GM11168 (cell line): Measurements from ENCODE around the gene MKNK2.
"Not testable (repeated sequence)": the region's sequence is repeated elsewhere in the genome, so short reads cannot be mapped to it uniquely, and the experiment has no call there.

Experiments
- in situ Hi-C: fragments of 300-500 bp; cut with MboI; formaldehyde crosslinking; loops from one replicate; pipeline ENCODE4 v1.12.0; 2022; ENCODE audit warnings: low sequenced_read_pairs; ENCODE audit not compliant: unreplicated experiment

Gene MKNK2

GRCh38 chr19:2034729-2035589 lies 16.1 kb downstream of the MKNK2 start:
- in situ Hi-C loops: no loop called here

DNA sequence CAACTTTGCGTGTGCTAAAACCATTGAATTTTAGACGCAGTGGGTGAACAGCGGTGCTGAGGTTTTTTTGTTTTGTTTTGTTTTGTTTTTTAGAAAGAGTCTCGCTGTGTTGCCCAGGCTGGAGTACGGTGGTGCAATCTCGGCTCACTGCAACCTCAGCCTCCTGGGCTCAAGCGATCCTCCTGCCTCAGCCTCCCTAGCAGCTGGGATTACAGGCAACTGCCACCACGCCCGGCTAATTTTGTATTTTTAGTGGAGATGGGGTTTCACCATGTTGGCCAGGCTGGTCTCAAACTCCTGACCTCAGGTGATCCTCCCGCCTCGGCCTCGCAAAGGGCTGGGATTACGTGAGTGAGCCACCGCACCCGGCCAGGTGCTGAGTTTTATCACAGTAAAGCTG lies 16.8 kb downstream of the MKNK2 start:
- in situ Hi-C loops: not testable (repeated sequence)

DNA sequence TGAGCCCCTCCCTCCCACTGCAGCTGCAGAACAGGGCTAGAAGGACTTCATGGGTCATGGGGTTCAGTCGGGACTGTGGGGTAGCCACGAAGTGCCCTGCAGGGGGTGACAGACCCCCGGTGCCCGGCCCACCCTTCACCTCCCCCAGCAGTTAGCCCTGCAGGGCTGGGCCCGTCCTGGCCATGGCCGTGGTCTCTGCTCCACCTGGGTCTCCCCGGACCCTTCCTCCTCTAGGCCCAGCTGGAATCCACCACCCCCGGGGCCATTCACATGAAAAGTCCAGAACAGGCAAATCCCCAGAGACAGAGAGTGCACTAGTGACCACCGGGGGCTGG lies 17.3 kb downstream of the MKNK2 start:
- in situ Hi-C loops: no loop called here

DNA sequence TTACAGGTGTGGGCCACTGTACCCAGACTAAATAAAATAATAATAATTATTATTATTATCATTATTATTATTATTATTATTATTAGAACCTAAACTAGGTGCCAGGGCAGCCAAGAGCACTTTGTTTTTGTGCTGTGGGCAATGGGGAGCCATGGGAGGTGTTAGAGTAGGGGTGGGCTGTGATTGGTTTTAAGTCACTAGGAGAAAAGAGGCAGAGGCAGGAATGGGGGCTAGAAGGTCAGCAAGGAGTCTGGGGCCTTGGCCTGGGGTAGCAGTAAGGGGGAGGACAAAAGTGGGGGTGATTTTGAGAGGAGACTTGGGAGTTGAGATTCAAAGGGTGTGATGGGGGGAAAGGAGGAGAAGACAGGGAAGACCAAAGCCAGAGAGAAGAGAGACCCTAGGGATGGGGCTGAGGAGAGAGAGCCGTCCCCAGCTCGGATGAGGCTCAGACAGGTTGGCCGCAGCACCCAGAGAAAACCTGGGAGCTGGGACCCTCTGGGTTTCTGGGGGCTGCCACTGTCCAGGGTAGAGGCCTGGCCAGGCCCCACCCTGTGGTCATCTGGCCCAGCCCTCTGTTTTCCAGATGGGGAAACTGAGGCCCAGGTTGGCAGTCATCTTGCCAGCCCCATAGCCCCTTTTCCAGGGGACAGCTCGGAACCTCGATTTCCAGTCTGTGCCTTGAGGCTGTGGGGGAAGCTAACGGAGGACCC lies 17.8 kb downstream of the MKNK2 start:
- in situ Hi-C loops: no loop called here

DNA sequence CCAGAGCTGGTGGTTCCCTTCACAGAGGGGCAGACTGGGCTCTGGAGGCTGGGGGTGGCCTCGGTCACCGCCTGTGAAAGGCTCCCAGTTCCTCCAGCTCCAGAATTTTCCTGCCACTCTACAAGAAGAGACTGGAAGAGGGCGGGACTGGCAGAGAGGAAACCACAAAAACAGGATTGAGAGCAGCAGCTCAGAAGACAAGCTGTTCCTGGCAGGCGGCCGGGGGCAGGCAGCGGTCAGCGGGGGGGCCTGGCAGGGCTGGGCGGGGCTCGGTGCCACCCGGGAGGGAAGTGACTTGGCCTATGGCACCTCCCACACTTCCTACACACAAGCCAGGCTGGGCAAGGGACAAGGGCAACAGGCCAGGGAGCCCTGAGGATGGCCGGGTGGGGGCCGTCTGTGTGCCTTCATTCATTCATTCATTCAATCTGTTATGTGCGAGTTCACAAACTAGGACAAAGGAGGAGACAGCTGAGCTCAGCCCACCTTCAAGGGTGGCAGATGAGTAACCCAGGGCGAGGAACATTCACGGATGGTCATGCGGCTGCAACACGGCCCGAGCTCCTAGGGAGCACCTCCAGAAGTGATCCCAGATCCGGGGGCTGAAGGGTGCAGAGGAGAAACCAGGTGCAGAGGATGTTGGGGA lies 18.6 kb downstream of the MKNK2 start:
- in situ Hi-C loops: no loop called here

DNA sequence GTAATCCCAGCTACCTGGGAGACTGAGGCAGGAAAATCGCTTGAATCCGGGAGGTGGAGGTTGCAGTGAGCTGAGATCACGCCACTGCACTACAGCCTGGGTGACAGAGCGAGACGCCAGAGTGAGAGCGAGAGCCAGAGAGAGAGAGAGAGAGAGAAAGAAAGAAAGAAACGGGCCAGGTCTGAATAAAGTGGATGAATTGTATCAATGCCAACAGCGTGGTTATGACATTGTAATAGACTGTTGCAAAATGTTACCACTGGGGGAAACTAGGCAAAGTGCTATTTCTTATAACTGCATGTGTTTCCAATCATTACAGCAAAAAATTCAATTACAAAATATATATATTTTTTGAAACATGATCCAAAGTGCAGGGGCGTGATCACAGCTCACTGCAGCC lies 23.7 kb downstream of the MKNK2 start:
- in situ Hi-C loops: loop anchor here (5.0 kb wide), 1 partner anchor 55 kb away; no protein-coding TSS in a partner anchor

DNA sequence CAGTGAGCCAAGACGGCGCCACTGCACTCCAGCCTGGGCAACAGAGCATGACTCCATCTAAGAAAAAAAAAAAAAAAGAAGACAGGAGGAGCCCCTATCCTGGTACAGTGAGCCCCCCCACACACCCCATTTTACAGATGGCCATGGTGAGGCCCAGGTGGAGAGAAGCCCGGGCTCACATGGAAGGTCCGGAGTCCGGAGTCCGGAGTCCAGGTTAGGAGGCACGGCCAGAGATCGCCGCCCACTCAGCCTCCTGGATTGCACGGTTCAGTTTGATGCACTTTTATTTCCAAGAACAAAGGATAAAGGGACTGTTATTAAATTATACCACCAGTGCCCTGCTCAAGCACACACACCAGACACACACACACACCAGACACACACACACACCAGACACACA lies 24.3 kb downstream of the MKNK2 start:
- in situ Hi-C loops: loop anchor here (5.0 kb wide), 1 partner anchor 56 kb away; no protein-coding TSS in a partner anchor

DNA sequence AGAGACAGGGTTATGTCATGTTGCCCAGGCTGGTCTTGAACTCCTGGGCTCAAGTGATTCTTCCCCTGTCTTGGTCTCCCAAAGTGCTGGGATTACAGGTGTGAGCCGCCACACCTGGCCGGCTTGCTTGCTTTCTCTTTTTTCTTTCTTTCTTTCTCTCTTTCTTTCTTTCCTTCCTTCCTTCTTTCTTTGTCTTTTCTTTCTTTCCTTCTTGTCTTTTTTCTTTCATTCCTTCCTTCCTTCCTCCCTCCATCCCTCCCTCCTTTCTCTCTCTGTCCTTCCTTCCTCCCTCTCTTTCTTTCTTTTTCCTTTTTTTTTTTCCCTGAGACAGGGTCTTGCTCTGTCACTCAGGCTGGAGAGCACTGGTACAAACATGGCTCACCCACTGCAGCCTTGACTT lies 28.8 kb downstream of the MKNK2 start:
- in situ Hi-C loops: no loop called here

DNA sequence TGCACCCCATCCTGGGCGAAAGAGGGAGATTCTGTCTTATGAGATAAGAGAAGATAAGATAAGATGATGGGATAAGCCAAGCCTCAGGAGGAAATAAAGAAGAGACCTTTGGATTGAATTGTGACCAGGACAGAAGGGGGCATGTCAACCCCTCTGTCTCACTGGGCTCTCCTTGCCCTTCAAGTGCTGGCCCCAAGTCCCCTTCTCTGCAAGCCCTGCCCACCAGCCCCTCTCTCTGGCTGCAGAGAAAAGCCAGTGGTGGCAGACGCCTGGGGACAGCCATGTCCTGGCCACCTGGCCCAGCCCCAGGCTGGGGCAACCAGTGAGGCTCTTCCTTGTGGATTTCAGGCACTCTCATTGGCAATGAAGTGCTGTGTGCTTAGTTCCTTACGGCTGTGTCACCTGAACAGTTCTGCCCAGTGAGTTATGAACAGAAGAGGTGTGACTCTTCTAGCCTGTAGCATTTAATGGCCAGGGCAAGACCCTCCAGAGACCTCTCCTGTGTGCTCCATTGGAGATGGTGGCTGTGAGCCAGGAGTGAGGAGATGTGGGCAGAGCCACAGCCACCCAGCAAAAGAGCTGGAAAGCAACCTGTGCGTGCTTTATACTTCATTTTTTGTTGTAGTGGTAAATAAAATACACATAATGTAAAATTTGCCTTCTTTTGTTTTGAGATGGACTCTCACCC lies 29.4 kb downstream of the MKNK2 start:
- in situ Hi-C loops: no loop called here

- in situ Hi-C loops: no loop called here
These were observed 32.3 kb downstream of the MKNK2 start for GRCh38 chr19:2018752-2019151.

DNA sequence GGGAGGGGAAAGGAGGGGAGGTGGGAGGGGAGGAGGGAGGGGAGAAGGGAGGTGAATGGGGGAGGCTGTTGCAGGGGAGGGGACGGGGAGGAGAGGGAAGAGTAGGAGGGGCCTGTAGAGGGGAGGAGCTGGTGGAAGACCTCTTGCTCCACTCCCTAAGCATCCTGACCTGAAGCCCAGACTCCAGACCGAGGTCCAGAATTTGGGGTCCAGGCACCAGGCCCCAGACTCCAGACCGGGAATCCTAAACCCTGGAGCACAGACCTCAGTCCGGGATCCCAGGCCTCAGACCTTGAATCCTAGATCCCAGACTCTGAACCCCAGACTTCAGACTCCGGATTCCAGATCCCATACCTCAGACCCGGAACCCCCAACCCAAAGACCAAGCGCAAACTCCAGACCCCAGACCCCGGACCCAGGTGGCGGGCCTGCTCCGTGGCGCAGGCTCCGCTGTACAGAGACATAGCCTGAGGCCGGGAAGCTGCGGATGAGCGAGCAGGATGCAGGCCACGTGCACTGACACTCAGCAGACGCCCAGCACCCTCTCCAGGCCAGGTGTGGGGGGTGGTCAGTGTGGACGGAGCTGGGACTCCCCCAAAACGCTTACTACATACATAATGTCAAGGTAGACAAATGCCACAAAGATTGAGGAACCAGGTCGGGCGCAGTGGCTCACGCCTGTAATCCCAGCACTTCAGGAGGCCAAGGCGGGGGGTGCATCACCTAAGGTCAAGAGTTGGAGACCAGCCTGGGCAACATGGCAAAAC lies 34.8 kb downstream of the MKNK2 start:
- in situ Hi-C loops: no loop called here

DNA sequence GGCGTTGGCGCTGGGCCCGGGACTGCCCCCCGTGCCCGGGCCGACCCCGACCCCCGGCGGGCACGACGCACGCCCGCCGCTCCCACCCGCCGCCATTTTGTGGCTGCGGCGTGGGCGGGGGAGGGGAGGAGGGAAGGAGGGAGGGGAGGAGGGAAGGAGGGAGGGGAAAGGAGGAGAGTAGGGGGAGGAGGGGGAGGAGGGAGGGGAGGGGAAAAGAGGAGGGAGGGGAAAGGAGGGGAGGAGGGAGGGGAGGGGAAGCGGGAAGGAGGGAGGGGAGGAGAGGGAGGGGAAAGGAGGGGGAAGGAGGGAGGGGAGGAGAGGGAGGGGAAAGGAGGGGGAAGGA lies 35.5 kb downstream of the MKNK2 start, which contains the start of gene BTBD2:
Gene BTBD2 (minus strand): TSS at position 107 of the 343 bp plus-strand sequence. CDS start 11 bp downstream, at position 96.
- in situ Hi-C loops: no loop called here

DNA sequence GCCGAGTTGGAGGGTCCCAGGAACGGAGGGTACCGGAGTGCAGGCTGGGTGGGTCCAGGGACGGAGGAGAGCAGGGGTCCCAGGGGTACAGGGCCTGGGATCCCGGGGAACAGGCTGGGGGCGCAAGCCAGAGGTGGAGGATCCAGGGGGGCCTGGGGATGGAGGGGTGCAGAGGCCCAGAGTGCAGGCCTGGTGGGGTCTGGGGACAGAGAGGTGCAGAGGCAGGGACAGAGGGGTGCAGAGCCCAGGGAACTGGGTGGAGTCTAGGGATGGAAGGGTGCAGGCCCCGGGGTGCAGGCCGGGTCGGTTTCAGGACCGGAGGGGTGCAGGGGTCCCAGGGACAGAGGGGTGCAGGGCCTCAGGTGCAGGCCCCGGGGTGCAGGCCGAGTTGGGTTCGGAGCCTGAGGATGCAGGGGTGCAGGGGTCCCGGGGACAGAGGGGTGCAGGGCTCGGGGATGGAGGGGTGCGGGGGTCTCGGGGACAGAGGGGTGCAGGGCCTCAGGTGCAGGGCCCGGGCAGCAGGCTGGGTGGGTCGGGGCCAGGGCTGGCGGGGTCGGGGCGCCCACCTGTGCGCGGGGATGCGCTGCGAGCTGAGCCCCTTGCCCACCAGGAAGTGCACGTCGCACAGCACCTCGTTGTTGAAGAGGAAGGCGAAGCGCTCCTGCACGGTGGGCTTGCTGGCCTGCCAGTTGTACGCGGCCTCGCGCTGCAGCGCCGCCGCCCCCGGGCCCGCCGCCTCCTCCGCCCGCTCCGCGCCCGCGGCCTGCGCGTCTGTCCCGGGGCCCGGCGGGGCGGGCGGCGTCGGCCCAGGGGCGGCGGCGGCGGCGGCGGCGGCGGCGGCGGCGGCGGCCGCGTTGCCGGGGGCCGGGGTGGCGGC lies 36.1 kb downstream of the MKNK2 start:
- in situ Hi-C loops: no loop called here

DNA sequence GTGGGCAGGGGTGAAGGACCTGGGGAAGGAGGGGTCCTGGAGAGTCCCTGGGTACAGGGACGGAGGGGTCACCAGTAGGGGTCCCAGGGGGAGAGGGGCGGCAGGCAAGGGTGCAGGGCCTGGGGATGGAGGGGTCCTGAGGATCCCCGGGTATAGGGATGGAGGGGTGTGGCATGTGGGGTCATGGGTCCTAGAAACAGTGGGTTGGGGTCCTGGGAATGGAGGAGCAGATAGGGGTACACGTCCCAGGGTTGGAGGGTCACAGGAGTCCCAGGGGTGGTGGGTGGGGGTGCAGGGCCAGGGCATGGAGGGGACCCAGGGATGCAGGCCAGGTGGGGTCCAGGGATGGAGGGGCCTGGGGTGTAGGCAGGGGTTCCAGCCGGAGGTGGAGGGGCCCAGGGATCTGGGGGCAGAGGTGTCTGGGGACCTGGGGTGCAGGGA lies 36.9 kb downstream of the MKNK2 start:
- in situ Hi-C loops: no loop called here

- in situ Hi-C loops: no loop called here
These were observed 37.4 kb downstream of the MKNK2 start for GRCh38 chr19:2013683-2013961.

DNA sequence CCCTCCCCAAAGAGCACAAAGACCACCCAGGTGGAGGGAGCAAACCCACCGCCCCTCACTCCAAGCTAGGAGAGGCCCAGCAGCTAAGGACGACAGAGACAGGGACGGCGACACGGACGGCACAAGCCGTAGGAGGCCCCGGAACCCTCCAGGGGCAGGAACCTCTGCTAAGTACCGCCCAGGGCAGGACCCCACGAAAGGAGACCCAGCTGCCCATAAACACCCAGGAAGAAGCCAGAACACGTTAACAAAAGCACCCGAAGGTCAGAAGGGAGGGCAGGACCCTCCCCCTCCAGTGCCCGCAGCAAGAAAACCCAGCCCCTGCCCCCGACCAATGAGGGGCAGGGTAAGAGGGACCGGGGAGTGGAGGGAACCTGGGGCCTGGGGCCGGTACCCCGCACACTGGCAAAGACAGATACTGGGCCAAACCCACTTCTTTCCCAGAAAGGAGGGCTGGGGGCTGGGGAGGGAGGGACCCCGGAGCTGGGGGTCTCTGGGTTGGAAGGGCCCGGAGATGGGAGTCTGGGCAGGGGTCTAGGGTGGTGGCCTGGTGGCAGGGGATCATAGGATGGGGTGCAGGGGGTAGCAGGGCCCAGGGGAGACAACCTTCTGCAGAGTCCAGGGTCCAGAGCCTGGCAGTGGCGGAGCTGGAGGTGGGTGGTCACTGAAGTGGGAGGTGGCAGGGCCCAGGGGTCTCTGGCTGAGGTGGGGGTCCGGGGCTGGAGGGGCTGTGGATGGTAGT lies 37.9 kb downstream of the MKNK2 start:
- in situ Hi-C loops: no loop called here

GRCh38 chr19:2011169-2011568 lies 39.9 kb downstream of the MKNK2 start:
- in situ Hi-C loops: no loop called here

- in situ Hi-C loops: no loop called here
These were observed 40.8 kb downstream of the MKNK2 start for GRCh38 chr19:2010135-2010668.
